Measurements from ENCODE around the gene PIH1D2. TPM values are rescaled to one million over a fixed set of nuclear protein-coding genes. Genes with fewer than 3 reads are reported as not detected.

Gene PIH1D2
- total RNA-seq, 1 experiment from 2014 or later = 2.8 TPM

GRCh38 chr11:112082729-112083128 is 8.9 kb upstream of the PIH1D2 start:
- ChIA-PET CTCF (no interaction called here), POLR2A (ENCODE audit: low non-redundant PET) (interaction anchor here (0.7 kb wide), 1 partner anchor 31 kb away, joined by 3 read pairs; no protein-coding TSS in a partner anchor)
- BruUV-seq (replicated peaks) = no TSS peak
- Histone ChIP-seq H3K9me3 (ENCODE audit: low read depth, low read length, poor library complexity, severe bottlenecking) (no peaks in the 10 kb centered on the region), H3K27ac (ENCODE audit: low read depth, low read length, poor library complexity, severe bottlenecking) (no peak overlapping the region), H3K4me3 (ENCODE audit: low read depth, low read length, poor library complexity, severe bottlenecking) (no peak overlapping the region), H3K27me3 (replicated peaks; ENCODE audit: insufficient read depth, low read depth, low read length, poor library complexity) (no peaks in the 10 kb centered on the region), H3K4me1 (ENCODE audit: insufficient read depth, low read length, poor library complexity, severe bottlenecking) (peaks cover 6% of the 10 kb centered on the region), H3K36me3 (ENCODE audit: insufficient read depth, low read length, poor library complexity, severe bottlenecking) (peaks cover 68% of the 10 kb centered on the region)
- intact Hi-C loops (cut with micrococcal nuclease; ENCODE audit: unreplicated experiment) = loop anchor here (10.0 kb wide), 1 partner anchor 148 kb away; the partner anchor contains the start of gene DIXDC1
- no peak for TF ChIP-seq CTCF (conservative IDR thresholded peaks at IDR 0.05; ENCODE audit: low read depth, low read length)
- no peak for TF ChIP-seq EZH2 (IDR thresholded peaks at IDR 0.05; ENCODE audit: borderline replicate concordance, low read depth, low read length, poor library complexity, severe bottlenecking)
- no peak for DNase-seq (ENCODE audit: low spot score)

- CTCF ChIA-PET = no interaction called here
- TSS peak; percentile 40 for BruUV-seq (replicated peaks)
- no peak overlapping the region for H3K4me3 ChIP-seq (ENCODE audit: low read depth, low read length, poor library complexity, severe bottlenecking)
- no peaks in the 10 kb centered on the region for H3K27me3 ChIP-seq (replicated peaks; ENCODE audit: insufficient read depth, low read depth, low read length, poor library complexity)
- H3K9me3 ChIP-seq (ENCODE audit: low read depth, low read length, poor library complexity, severe bottlenecking) = no peaks in the 10 kb centered on the region
- H3K36me3 ChIP-seq (ENCODE audit: insufficient read depth, low read length, poor library complexity, severe bottlenecking) = peaks cover 40% of the 10 kb centered on the region
- intact Hi-C loops (cut with micrococcal nuclease; ENCODE audit: unreplicated experiment) = no loop called here
- H3K4me1 ChIP-seq (ENCODE audit: insufficient read depth, low read length, poor library complexity, severe bottlenecking) = no peaks in the 10 kb centered on the region
- no peak for DNase-seq (ENCODE audit: low spot score)
- POLR2A ChIA-PET (ENCODE audit: low non-redundant PET) = no interaction called here
- H3K27ac ChIP-seq (ENCODE audit: low read depth, low read length, poor library complexity, severe bottlenecking) = no peak overlapping the region
- no peak for TF ChIP-seq EZH2 (IDR thresholded peaks at IDR 0.05; ENCODE audit: borderline replicate concordance, low read depth, low read length, poor library complexity, severe bottlenecking)
- TF ChIP-seq CTCF (conservative IDR thresholded peaks at IDR 0.05; ENCODE audit: low read depth, low read length) = no peak
Observed at GRCh38 chr11:112062923-112063322, 10.9 kb downstream of the PIH1D2 start.

GRCh38 chr11:112058103-112058502 is 15.7 kb downstream of the PIH1D2 start:
- no peak for DNase-seq (ENCODE audit: low spot score)
- Histone ChIP-seq H3K36me3 (ENCODE audit: insufficient read depth, low read length, poor library complexity, severe bottlenecking) (peaks cover 65% of the 10 kb centered on the region), H3K4me1 (ENCODE audit: insufficient read depth, low read length, poor library complexity, severe bottlenecking) (no peaks in the 10 kb centered on the region), H3K27ac (ENCODE audit: low read depth, low read length, poor library complexity, severe bottlenecking) (no peak overlapping the region), H3K4me3 (ENCODE audit: low read depth, low read length, poor library complexity, severe bottlenecking) (no peak overlapping the region), H3K27me3 (replicated peaks; ENCODE audit: insufficient read depth, low read depth, low read length, poor library complexity) (no peaks in the 10 kb centered on the region), H3K9me3 (ENCODE audit: low read depth, low read length, poor library complexity, severe bottlenecking) (no peaks in the 10 kb centered on the region)
- ChIA-PET POLR2A (ENCODE audit: low non-redundant PET) (no interaction called here), CTCF (no interaction called here)
- BruUV-seq (replicated peaks) = no TSS peak
- TF ChIP-seq EZH2 (IDR thresholded peaks at IDR 0.05; ENCODE audit: borderline replicate concordance, low read depth, low read length, poor library complexity, severe bottlenecking) = no peak
- TF ChIP-seq CTCF (conservative IDR thresholded peaks at IDR 0.05; ENCODE audit: low read depth, low read length) = no peak
- intact Hi-C loops (cut with micrococcal nuclease; ENCODE audit: unreplicated experiment) = no loop called here

Measured in A673 (cell line).